NCI-H2171 treated with DMSO at 0.1 percent for 48 hours (cell line): Measurements from ENCODE around the gene ATP23.

Experiments
- DNase-seq: peaks from one replicate; lab custom pipeline; 2025; lab: John Stamatoyannopoulos, UW

ATP23 gene

DNA sequence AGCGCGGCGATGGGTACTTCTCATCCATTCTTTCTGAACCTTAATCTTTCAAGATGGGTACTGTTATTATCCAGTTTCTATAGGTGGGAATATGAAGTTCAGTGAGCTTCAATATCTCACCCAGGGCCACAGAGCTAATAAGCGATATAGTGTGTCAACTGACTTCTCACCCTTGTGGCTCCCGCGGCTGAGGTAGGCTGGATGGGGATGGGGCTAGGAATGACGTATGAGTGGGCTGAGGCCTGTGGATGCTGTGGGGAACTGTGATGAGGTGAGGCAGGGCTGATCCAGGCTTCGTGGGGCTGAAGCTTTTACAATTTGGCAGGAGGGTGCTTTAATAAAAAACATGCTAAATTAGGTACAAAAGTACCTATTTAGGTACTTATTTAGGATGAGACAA, 32.9 kb upstream of the ATP23 start:
- no peak for DNase-seq

DNA sequence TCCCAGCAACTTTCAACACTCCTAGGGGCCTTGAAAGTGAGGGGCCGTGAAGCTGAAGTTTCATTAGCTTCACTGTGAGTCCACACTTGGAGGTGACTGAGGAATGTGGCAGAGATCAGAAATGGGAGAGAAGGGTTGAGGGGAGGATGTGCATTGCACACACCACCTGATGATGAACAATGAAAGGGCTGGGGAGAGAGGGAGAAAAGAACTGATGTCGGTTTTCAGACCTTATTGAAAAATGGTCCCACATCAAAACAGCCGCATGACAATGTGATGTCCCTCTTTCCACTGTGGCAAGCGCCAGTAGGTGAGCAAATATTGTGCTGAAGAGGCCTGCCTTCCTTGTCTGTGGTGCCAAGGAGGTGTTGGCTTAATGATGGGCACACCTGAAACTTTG, 32.3 kb upstream of the ATP23 start:
- DNase-seq, result no peak

DNA sequence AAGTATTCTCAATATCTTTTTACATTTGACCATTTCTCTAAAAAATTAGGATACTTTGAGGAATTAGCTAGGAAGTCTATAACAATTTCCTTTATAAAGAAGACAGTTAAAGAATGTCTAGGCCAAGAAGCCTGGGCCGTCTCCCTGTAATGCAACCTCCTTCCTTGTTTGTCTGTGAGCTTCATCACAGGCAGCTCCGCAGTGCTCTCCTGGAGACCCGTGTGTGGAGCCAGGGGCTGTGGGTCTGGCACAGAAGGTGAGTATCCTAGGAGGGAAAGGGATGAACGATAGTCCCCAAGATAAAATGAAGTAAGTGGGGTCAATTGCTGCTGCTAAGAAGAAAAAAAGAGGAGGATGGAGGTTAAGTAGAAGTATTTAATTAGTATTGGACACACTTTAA, 31.8 kb upstream of the ATP23 start:
- no peak for DNase-seq

DNA sequence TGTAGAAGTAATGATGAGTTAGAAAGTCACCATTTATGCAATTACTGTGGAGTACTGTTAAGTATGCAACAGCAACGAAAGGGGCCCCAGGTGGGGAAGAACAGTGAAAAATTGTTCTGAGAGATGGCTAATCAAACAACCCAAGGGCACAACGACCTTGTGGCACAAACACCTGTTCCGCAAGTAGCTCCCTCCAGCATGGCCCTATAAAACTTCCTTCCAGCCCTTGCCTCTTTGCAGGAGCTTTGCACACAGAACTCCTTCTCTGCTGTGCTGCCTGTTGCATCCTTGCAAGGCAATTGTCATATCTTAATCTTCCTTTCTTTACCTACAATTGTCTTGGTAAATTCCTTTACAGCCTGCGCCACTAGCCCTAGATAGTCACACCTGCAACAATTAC, 23.2 kb upstream of the ATP23 start:
- no peak for DNase-seq

DNA sequence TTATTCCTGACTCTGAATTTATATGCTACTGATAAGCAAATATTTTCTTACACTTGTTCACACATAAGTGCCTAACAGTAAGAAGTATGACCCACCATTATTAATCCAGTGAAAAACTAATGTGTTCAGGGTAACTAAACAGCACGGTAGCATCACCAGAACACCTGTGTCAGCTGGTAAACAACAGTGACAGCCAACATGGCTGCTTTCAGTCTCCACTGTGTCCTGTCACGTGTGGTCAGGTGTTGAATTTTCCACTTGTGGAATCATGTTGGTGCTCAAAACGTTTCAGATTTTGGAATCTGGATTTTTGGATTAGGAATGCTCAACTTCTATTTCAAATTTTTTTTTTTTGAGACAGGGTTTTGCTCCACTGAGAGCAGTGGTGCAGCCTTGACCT, 14.3 kb upstream of the ATP23 start:
- no peak for DNase-seq

DNA sequence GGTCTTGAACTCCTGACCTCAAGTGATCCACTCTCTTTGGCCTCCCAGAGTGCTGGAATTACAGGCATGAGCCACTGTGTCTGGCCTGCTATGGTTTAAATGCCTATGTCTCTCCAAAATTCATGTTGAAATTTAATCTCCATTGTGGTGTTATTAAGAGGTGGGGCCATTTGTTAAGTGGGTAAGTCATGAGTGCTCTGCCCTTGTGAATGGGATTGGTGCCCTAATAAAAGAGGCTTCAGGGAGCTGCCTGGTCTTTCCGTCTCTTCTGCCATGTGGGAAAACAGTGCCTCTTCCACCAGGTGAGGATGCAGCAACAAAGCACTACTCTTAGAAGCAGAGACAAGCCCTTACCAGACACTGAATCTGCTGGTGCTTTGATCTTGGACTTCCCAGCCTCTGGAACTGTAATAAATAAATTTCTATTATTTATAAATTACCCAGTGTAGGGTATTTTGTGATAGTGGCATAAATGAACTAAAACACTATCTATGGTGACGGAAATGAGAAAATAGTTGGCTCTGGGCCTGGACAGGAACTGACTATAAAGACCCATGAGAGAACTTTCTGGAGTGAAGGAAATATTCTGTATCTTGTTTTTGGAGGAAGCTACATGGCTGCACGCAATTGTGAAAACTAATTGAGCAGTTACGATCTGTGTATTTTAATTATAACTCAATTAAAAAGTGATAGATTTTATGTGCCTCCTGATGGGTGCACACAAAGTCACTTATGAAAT, 12.1 kb upstream of the ATP23 start:
- DNase-seq, result no peak

DNA sequence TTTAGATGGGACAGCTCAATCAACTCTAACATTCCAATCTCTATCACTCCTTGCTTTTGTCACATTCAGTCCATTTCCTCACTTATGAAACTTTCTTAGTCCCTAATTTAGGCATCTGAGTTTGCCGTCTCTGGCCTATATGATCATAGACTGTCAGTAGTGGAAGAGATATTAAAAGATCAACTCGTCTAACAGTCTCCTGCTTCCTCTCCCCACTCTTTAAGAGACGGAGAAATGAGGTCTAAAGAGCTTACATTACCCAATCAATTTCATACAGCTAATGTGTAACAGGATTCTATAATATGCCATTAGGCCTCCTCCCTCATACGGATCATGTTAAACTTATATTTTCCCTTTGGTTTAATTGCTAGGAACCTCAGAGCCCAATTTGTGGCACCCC, 6.5 kb upstream of the ATP23 start:
- no peak for DNase-seq

DNA sequence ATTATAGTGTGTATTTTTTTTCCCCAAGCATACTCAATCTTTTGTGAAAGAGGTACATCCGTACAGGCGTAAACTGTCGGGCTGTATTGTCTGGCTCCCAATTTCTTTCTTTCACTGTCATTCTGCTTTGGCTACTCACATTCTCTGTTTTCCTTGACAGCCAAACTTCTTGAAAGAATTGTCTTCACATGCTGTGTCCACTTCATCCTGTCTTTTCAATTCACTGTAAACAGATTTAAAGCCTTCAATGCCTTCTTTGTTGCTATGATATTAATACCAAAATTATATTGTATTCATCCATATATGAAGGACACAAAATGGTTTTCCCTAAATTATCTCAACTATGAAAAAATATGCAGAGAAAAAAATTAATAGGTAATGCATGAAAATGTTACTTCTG, 6.0 kb upstream of the ATP23 start:
- no peak for DNase-seq

DNA sequence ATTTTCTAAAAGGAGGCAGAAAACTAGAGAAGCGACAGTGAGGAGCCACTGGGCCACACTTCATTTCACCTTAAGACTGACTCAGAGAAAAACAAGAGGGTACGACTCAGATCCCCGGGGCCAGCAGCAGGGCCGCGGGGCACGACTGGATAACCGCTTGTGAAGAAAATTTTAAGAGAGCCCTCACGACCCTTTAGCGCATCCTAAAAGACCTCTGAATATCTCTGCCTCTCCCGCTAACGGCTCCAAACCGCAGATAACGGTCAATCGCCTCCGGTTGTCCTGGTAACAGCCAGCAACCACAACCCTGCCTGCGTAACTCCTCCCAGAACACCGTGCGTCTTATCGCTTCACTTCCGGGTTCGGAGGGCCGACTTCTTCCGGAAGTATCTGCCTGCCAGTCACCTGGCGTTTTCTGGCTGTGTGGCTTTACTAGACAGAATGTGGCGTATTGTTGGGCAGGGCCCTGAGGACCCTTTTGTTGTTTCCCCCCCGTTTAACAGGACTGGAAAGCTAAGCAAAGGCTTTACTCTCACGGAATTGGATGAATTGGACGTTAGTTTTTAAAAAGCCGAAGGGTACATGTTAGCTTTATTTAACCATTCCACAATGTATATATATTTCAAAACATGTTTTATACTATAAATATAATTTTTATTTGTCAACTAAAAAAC, 5.4 kb upstream of the ATP23 start:
- peak; percentile 95 for DNase-seq

DNA sequence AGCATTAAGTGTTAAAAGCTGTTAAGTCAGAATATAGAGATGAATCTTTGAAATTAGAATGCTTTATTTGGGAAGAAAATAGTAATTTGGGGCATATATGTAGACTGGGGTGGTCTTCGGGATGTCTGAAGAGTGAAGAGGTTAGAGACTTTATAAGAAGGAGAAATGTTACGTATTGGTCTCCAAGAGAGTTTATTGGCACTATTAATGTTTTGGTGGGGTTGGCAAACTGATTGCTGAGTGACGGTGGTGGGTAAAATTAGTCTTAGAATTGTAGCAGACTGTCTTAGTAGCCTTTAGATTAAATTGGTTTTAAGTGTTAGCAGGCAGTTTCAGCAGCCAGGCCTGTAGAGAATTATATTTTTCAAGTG, 4.9 kb upstream of the ATP23 start:
- peak; percentile 23 for DNase-seq

DNA sequence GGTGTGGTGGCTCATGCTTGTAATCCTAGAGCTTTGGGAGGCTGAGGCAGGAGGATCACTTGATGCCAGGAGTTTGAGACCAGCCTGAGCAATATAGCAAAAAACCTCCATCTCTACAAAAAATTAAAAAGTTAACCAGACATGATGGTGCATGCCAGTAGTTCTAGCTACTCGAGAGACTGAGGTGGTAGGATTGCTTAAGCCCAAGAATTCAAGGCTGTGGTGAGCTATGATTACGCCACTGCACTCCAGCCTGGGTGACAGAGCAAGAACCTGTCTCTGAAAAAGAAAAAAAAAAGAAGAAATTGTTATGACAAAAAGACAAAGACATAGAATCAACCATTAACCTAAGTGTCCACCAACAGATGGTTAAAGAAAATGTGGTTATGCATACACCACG, 2.1 kb upstream of the ATP23 start:
- no peak for DNase-seq

DNA sequence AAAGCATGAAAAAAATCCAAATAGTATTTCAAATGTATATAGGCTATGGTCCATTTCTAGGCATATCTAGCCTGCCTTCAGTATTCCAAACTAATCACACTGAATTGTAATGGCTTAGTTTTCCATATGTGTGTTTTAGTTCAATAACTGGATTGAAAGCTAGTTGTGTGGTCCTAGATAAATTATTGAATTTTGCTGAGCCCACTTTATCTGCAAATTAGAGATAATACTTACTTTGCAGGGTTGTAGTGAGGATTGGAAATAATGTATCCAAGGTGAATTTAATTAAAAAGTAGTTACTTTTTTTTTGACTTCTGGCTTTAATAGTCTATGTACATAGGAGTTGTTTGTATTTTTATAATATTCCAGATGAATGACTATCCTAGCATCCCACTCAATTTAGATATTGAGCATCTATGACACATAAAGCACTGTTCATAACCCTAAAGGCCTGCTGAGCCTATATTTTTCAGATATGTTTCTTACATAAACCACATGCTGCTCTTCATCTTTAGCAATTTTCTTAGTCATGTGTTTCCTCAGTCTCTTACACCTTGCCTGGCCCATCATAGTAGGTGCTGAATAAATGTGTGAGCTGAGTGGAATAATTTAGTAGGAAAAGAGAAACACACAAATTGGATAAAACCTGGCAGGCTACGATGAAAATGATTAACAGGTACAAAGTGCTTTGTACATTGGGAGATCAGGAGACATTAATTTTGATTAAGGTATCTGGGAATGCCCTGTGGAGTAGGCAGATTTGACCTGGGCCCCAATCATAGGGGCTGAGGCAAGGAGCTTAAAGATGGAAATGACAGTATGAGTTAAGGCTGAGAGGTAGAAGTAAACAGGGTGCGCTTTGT, 1.1 kb upstream of the ATP23 start:
- DNase-seq, result no peak

DNA sequence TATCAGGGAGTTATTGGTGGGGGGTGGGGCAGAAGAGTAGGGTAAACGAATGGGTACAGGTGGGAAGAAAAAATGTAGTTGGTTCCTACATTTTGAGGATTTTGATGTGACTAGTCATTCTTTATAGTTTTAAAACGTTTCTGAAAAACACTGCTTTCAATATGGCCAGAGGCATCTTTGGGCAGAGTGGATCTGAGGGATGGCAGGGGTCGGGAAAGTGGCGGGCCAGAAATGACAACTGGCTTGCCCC, 527 bp upstream of the ATP23 start:
- DNase-seq, result no peak

DNA sequence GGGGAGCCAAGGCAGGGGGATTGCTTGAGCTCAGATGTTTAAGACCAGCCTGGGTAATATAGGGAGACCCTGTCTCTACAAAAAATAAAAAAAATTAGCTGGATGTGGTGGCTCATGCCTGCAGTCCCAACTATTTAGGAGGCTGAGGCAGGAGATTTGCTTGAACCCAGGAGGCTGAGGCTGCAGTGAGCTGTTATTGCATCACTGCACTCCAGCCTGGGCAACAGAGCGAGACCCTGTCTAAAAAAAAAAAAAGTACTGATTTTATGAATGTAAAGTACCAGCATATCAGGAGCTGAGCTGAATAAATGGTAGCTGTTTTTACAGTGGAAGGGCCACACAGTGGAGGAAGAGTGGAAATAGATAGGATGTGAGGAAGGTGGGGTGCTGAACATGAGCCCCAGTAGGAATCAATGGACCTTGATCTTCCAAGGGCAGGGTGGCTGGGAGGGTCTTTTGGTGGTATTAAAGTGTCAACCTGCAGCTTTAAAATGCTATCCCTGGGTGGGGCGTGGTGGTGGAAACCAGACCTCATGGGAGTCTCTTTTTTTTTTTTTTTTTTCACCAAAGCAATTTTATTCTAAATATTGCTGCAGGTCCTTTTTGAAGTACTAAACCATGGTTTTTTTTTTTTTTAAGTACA, 2.2 kb downstream of the ATP23 start:
- DNase-seq, result no peak

DNA sequence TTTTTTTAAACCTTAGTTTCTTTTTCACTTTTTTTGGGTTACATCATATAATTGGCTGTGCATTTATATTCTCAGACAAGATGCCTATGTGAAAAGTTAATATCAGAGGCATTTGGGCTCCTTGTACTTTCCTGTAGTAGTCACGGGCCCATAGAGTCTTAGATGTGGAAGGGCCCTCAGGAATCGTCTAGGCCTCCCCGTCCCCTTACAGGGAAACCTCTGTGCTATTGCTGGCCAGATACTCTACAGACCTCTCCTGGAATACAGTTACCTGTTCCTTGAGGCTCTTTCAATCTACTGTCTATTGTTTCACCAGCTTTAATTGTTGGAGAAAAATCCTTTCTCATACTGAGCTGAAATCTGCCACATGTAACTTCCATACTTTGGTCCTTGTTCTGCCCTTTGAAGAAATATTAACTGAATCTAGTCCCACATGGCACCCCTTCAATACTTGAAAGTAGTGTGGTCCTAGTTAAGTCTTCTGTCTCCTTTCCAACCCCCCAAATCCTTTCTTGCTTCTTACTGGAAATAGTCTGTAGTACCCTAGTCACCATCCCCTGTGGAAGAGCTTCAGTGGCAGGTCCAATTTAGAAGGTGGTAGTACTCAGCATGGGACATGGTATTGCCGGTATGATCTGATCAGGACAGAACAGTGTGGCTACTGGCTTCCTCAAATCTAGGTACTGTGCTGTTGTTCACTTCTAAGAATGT, 3.1 kb downstream of the ATP23 start:
- DNase-seq, result no peak

DNA sequence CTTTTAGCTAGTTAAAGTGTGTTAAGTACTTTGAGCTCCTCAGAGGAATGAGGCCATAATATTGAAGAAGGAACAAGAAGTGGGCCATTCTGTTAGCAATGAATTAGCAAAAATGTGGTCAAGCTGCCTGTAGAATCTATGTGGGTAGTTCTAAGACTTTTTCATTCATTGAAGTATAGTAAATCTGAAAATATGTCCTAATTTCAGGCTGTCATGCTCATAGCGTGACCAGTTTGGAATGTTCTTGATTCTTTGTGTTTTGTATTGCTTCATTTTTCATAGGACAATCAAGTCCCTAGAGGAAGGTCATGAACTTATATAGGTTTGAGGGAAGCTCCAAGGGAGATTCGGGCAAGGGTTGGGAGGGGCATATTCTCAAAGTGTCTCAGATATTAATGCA, 11.4 kb downstream of the ATP23 start:
- DNase-seq, result no peak

DNA sequence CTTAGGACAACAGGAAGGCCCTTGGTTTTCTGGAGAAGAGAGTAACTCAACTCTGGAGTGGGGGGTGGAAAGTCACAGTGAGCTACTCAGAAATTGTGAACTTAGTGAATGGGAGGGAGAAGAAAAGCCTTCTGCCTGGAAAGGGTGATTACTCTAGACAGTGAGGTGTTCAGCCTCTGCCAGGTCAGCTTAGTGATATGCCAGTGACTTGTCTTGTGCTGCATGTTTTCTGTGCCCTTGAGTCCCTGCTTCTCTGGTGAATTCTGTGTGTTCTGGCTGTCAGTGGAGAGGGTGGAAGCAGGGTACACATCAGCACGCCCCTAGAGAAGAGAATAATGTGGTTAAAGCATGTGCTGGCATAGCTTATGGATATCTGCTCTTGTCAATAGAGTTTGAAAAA, 13.4 kb downstream of the ATP23 start:
- DNase-seq, result no peak

DNA sequence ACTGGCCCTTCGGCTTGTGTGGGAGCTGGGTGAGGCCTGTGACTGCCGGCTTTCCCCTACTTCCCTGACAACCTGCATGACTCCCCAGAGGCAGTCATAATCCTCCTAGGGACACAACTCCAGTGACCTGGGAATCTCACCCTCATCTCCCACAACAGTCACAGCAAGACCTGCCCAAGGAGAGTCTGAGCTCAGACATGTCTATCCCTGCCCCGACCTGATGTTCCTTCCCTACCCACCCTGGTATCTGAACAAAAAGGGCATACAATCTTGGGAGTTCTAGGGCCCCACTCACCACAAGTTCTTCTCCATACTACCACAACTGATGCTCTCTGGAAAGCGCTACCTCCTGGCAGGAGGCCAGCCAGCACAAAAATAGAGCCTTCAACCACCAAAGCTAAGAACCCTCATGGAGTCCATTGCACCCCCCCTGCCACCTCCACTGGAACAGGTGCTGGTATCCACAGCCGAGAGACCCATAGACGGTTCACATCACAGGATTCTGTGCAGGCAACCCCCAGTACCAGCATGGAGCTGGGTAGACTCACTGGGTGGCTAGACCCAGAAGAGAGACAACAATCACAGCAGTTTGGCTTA, 16.8 kb downstream of the ATP23 start:
- no peak for DNase-seq

DNA sequence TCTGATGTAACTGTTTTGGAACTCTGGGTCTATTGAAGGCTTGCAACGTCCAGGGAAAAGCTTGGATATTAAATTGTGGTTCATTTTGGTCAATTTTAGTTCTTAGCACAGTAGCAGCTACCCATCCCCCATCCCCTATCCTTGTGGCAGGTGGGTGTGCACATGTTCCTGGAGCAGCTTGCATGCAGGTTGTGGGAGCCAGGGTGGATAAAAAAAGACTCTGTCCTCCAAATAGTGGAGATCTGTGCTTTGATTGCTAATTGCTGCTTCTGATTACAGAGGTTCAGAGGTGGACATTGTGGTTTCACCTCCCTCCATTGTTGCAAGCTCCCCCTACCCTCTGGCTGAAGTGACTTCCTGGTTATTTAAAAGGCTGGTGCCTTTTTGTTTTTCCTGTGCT, 23.1 kb downstream of the ATP23 start:
- DNase-seq, result peak; percentile 23

DNA sequence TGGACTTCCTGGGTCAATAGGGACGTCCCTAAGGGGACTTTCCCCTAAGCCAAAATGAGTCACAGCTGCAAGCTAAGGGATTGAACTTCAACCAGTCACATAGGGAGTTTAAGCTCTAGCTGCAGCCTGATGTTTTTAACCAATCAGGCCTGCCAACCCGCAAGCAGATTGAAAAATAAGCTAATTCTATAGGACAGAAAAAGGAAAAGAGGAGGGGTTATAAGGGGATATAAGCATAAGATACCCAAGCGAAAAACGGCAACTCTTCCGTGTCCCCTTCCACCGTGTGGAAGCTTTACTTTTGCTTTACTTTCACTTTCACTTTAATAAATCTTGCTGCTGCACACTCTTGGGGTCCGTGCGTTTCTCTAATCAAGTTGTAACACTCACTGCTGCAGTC, 24.4 kb downstream of the ATP23 start:
- DNase-seq, result no peak

DNA sequence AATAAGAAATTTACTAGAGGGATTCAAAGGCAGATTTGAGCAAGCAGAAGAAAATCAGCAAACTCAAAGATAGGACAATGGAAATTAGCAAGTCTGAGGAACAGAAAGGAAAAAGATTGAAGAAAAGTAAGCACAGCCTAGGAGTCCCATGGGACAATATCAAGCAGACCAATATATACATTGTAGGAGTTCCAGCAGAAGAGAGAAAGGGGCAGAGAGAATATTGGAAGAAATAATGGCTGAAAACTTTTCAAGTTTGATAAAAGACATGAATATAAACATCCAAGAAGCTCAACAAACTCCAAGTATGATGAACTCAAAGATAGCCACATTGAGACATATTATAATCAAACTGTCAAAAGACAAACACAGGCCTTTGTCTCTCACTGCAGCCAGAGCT, 25.2 kb downstream of the ATP23 start:
- no peak for DNase-seq
